HS-27A (cell line): ENCODE measurements around the gene SHBG.

Experiments
- DNase-seq: peaks from one replicate; pipeline ENCODE4 v3.0.0-alpha.2; 2012; ENCODE audit warnings: low read depth, missing footprints

Gene SHBG

DNA sequence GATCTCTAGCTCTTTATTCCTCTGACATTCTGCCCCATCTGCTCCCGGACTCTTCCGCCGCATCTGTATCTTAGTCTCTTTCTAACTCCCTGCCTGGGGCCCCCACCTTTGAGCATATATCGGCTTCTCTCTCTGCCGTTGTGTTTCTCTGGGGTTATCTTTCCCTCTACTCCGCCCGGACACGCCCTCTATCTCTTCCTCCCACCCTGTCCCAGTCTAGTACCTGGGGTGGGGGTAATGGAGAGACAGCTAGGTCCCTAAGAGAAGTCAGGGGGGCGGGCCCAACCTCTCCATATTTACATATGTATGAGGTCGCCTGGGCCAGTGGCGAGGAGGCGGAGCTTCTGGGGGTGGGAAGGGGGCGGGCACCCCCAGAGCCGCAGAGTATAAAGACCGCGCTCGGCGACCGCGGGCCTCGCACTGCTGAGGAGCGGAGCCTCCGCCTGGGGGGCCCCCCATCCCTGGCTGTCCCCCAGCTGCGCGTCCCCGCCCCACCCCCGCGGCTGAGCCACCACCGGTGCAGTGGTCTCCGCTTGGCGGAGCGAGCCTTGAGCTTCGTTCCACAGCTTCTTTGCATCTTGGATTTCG is 20.7 kb downstream of the SHBG start, which contains the start of gene ATP1B2:
Gene ATP1B2, plus strand, starts transcription at position 418 of the 588 bp plus-strand sequence. CDS start 593 bp downstream, outside the sequence.
- DNase-seq: no peak

DNA sequence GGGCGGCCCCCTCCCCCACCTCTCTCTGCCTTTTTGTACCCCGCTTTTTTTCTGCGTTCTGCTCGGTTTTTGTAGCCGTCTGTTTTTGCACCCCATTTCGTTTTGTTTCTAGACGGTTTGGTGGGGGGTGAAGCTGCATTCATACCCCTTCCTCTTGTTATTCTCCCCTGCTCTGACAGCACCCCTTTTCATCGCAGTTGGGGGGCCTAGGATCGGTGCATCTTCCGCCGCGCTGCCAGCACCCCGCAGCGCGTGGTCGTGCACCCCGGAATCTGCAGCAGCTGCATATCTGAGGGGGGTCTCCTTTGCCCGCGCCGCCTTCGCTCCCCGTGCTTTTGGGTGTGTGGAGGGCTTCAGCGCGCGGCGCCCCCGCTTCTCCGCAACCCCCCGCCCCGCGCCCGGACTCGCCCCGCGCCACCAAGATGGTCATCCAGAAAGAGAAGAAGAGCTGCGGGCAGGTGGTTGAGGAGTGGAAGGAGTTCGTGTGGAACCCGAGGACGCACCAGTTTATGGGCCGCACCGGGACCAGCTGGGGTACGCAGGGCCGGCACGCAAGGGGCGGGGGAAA is 21.2 kb downstream of the SHBG start:
- no peak for DNase-seq

DNA sequence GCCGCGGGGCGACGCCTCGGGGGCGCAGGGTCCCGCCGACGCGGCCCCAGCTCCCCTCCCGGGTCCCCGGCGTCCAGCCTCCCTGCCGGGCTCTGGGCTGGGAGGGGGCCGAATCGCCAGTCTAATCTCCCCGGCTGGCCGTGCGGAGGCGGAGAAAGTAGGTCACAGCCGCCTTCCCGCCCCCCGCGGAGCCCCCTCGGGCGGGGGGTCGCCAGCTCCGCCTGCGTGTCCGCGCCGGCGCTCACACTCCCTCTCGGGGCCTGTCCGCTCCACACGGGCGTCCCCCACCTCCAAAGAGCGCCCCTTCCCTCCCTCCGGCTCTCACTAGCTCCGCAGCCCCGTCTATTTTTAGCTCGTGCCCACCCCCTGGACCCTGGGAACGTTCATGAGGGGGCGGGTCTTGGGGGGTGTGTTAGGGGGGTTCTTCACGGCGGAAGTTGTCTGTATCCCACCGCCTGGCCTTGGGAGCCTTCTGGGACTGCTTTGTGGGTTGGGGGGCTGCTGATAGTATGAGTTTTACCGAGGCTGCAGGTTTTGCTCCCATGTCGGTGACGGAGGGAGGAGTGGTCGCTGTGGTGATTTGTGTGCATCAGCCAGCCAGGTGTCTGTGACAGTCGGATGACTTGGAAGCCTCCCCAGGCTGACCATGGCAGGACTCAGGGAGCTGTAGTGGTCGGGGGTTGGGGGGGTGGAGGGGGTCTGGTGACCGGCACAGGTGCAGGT is 21.9 kb downstream of the SHBG start:
- DNase-seq: no peak

DNA sequence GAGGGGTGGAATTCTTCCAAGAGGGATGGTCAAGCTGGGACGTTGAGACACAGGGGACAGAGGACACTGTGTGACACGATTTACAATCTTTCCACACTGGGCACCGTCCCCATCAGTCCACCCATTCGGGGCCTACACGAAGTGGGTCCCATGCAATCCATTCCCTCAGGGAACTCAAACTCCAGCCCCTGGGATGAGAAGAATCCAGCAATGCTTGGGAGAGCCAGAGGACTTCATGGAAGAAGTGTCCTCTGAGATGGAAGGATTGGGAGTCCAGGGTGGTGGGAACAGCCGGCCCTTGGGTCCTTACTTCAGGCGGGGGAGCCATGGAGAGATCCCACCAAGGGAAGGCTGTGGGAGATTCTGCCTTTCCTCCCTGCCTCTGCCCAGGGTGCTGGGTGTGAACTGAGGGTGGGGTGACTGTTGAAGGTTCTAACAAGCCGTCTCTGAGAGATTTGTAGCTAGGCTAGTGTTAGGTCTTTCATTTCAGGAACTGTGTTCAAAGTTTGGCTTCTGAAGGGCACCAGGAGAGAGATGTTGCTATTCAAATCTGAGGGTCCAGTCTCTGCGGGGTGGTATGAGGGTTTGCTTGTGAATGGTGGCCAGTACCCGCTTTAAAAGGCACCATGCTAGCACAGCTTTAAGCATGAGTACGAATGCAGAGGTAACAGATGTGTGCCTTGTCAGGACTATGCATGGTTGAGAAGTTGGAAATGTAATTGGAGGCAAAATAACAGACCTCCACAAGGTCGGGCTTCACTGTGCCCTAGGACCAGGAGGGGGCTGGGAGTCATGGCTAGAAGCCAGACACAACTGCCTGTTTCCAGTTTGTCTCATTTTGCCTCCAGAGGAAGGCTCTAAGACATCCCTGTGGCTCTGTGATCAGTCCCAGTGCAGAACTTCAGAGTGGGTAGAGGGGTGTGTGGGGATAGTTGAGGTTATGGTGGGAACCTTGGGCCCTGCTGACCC is 22.7 kb downstream of the SHBG start:
- DNase-seq: no peak

DNA sequence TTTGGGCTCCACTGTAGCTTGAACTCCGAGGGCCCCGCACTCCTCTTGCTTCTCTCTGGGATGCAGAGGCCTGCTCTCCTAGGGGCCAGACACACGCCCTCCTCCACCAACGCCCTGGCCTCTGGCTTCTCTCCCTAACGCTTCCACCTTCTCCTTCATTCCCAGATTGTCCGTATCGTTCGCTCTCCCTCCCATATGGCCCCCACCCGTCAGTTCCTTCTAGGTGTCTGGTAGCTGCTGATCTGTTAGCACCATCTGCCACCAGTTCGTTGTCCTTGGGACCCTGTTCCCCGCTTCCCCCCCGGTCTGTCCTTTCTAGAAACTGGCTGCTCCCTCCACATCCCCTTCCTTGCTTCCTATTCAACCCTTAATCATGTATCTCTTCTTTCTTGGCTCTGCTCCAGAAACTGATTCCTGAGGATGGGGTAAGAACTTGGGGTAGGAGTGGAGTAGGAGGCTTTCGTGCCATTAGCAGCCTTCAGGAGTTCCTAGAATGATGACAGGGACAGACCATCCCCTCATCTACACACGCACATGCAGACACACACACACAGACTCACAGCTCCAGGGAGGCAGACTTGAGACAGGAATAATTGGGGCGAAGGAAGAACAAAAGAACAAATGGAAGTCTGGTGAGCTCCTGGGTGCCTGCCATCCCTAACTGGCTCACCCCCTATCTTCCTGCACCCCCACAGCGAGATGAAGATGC is 25.1 kb downstream of the SHBG start:
- no peak for DNase-seq

DNA sequence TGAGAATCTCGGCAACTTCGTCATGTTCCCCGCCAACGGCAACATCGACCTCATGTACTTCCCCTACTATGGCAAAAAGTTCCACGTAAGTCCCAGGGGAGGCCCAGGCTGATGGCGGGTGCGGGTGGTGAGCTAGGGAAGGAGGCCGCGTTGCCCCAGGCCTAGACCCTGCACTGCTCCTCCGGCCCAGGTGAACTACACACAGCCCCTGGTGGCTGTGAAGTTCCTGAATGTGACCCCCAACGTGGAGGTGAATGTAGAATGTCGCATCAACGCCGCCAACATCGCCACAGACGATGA is 25.6 kb downstream of the SHBG start:
- no peak for DNase-seq

DNA sequence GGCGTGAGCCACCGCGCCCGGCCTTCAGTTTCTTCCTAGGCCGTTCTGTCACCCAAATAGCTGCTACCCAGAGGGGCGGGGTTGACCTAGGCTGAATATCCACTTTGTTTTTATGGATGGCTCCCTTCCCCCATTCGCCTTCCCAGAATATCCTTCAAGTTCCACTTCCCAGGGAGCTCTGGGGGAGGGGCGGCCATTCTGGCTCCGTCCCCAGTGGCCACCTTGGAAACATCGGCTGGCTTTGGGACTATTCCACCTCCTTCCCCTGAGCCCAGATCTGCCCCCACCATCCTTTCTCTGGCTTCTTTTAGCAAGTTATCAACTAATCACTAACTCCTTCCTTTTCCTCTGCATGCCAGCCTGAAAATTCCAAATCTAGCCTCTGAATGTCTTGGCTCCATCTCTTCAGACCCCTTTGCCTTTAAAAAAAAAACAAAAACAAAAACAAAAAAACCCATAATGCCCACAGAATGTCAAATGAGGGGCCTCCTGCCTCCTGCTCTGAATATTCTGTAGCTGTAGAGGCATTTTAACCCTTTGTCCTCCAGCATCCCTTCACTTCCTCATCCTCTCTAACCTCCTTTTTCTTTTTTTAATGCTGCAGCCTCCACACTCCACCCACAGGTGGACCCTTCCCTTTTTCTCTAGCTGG is 27.1 kb downstream of the SHBG start:
- no peak for DNase-seq

DNA sequence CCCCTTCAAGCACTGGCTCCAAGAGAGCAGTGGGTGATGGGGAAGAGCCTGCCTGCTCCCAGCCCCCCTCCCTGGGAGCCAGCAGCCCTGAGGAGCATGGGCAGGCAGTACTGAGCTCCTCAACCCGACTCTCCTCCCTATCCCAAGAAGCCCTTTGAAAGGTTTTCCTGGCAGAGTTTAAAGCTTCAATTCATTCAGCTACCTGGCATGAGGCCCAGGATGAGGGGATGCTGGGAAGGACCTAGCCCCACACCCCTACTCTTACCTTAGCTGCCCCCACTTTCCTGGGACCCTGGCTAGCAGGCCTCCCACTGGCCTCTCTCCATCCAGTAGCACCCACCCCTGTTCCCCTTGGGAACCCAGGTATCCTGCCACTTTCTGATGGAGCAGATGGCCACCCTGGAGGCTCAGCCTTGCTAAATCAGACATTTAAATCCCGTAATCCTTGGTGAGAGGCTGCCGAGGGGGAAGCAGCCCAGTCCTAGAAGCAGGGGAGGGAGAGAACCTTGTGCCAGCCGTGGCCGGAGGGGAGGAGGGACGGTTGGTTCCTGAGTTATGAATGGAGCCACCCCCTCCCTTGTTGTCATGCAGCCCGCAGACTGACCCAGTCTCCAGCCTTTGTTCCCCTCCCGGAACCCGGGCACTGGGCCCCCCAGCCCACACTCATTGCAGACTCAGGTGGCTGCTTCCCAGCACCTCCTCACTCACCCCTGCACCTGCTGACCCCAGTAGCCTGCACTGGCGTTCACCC is 37.9 kb downstream of the SHBG start:
- DNase-seq: no peak

DNA sequence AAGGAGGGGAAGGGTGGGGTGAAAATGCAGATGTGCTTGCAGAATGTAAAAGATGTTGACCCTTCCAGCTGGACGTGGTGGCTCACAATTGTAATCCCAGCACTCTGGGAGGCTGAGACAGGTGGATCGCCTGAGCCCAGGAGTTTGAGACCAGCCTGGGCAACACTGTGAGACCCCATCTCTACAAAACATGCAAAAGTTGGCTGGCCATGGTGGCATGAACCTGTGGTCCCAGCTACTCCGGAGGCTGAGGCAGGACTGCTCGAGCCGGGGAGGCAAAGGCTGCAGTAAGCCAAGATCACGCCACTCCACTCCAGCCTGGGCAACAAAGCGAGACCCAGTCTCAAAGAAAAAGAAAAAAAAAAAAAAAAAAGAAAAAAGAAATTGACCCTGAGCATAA is 38.5 kb downstream of the SHBG start:
- no peak for DNase-seq

DNA sequence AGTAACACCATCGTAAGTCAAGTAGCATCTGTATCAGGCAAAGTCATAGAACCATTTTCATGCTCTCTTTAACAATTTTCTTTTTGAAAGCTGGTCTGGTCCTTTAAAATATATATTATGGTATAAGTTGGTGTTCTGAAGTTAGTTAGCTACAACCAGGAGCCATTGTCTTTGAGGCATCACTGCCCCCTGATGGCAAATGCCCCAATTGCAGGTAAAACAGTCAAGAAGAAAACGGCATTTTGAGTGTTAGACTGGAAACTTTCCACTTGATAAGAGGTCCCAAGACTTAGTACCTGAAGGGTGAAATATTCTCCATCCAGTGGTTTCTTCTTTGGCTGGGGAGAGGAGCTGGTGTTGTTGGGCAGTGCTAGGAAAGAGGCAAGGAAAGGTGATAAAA is 43.3 kb downstream of the SHBG start:
- DNase-seq: no peak

DNA sequence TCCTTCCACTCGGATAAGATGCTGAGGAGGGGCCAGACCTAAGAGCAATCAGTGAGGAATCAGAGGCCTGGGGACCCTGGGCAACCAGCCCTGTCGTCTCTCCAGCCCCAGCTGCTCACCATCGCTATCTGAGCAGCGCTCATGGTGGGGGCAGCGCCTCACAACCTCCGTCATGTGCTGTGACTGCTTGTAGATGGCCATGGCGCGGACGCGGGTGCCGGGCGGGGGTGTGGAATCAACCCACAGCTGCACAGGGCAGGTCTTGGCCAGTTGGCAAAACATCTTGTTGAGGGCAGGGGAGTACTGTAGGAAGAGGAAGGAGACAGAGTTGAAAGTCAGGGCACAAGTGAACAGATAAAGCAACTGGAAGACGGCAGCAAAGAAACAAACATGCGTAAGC is 45.0 kb downstream of the SHBG start:
- DNase-seq: no peak

DNA sequence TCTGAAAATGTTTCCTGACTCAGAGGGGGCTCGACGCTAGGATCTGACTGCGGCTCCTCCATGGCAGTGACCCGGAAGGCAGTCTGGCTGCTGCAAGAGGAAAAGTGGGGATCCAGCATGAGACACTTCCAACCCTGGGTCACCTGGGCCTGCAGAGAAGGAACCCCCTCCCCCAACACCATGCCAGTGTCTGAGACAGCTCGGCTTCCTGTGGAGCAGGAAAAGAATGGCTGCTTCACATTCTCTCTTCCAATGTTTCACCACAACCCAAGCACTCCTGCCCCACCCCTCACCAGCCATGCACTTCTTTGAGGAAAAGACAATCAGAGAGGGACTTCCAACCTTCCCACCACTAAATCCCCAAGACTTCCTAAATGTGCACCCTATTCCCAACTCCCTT is 46.6 kb downstream of the SHBG start:
- no peak for DNase-seq

DNA sequence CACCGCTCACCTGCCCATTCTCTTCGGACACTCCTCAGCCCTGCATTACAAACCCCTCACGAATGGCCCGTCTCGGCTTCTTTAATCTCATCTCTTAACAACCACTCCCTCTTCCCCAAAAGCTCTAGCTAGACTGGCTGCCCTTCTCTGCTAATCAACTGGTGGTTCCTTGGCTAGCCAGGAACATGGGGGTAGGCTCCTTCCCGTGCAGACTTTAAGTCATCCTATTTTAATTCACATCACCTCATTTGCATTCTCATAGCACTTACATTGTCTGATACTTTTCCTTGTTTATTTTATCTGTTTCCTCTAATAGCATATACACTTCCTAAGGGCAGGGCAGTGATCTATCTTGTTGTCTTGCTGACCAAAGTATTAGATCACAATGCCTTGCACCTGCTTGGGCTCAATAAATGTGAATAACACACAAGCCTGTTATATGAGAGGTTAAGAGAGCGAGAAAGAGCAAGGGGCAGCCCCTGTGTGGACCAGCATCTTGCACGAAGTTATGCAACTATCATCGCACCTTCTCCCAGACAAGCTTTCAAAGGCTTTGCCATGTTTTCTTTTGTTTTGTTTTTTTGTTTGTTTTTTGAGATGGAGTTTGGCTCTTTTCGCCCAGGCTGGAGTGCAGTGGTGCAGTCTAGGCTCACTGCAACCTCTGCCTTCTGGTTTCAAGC is 47.6 kb downstream of the SHBG start:
- no peak for DNase-seq
